Esophagus squamous epithelium (tissue), 5 donors: ENCODE data around the gene TFAP2A. TPM values are rescaled to one million over a fixed set of nuclear protein-coding genes. Genes with fewer than 3 reads are reported as not detected.

Source experiments
- DNase-seq: peaks from one replicate; lab custom pipeline; 2025; lab: John Stamatoyannopoulos, UW
- H3K27ac ChIP-seq, 4 donors: fragments of 200-600 bp; sonication (generic); one replicate each; pipeline ENCODE4 v1.5.1; 2016 to 2019; ENCODE audit warnings: mild to moderate bottlenecking in 1 of 4
- H3K27me3 ChIP-seq, 4 donors: fragments of 200-600 bp; sonication (generic); 1 replicate in 3 of 4; 2 replicates in 1 of 4; pipeline versions ENCODE4 v1.5.1 to v1.6.0; 2017 to 2021; ENCODE audit warnings: antibody characterized with exemption in 1 of 4
- H3K36me3 ChIP-seq, 3 donors: fragments of 200-600 bp; sonication (generic); one replicate each; pipeline ENCODE4 v1.5.1; 2016 to 2019
- H3K4me1 ChIP-seq, 3 donors: fragments of 200-600 bp; sonication (generic); one replicate each; pipeline ENCODE4 v1.5.1; 2017 to 2019
- H3K4me3 ChIP-seq, 4 donors: fragments of 200-600 bp; sonication (generic); 1 replicate in 3 of 4; 2 replicates in 1 of 4; pipeline ENCODE4 v1.5.1; 2016 to 2019; ENCODE audit warnings: mild to moderate bottlenecking in 2 of 4, moderate library complexity in 1 of 4
- H3K9me3 ChIP-seq, 3 donors: fragments of 200-600 bp; sonication (generic); one replicate each; pipeline ENCODE4 v1.5.1; 2016 to 2019
- POLR2A ChIP-seq, 4 donors: fragments of 450-650 bp; IDR thresholded peaks; one replicate each; pipeline ENCODE4 v1.6.1; 2017; ENCODE audit warnings: antibody characterized with exemption in 4 of 4, mild to moderate bottlenecking in 4 of 4, moderate library complexity in 3 of 4
- WGBS, 2 donors: methylation state at CpG; one replicate each; pipeline ENCODE4 v1.1.5; 2018; 5-methylcytosine and 5-hydroxymethylcytosine counted together
- intact Hi-C: fragments of 100-400 bp; cut with DNase I; formaldehyde crosslinking; loops from one replicate; pipeline ENCODE4 v1.15.0; 2022
- total RNA-seq, 4 donors: library from RNA; depleted of rRNA; stranded (reverse); fragments of >200 nt; gene quantifications; one replicate each; pipeline ENCODE4 v1.1.0, GENCODE V29; 2016
- TF ChIP-seq, protein P1 (sequence below), 6 experiments: fragments of 450-650 bp in 4 of 6; fragments of 200-600 bp in 2 of 6; sonication (generic) in 2 of 6; IDR thresholded peaks; one replicate each; pipeline ENCODE4 v1.5.1; 2016 to 2019; ENCODE audit warnings: antibody characterized with exemption in 6 of 6, mild to moderate bottlenecking in 4 of 6, moderate library complexity in 4 of 6
- donor health status: DM: yes; HTN: yes; CAD: no.

Gene TFAP2A
- total RNA-seq, 4 donors from 2014 or later: 11.6 to 39.1 (median 29.9) TPM

GRCh38 chr6:10369896-10370295 is 45.0 kb downstream of the TFAP2A start:
- Histone ChIP-seq H3K27me3 (no peaks in the 10 kb centered on the region), H3K36me3 (no peaks in the 10 kb centered on the region), H3K4me3 (no peak overlapping the region), H3K4me1 (no peaks in the 10 kb centered on the region), H3K9me3 (no peaks in the 10 kb centered on the region), H3K27ac (no peak overlapping the region)
- intact Hi-C loops: no loop called here
- no peak for TF ChIP-seq POLR2A (IDR thresholded peaks at IDR 0.05)
- TF ChIP-seq, protein P1, sequence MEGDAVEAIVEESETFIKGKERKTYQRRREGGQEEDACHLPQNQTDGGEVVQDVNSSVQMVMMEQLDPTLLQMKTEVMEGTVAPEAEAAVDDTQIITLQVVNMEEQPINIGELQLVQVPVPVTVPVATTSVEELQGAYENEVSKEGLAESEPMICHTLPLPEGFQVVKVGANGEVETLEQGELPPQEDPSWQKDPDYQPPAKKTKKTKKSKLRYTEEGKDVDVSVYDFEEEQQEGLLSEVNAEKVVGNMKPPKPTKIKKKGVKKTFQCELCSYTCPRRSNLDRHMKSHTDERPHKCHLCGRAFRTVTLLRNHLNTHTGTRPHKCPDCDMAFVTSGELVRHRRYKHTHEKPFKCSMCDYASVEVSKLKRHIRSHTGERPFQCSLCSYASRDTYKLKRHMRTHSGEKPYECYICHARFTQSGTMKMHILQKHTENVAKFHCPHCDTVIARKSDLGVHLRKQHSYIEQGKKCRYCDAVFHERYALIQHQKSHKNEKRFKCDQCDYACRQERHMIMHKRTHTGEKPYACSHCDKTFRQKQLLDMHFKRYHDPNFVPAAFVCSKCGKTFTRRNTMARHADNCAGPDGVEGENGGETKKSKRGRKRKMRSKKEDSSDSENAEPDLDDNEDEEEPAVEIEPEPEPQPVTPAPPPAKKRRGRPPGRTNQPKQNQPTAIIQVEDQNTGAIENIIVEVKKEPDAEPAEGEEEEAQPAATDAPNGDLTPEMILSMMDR (IDR thresholded peaks at IDR 0.05): no peak
- 62 to 76% methylated on average over 5 of the region's 5 CpGs for WGBS, 2 donors
- no peak for DNase-seq

GRCh38 chr6:10368861-10369260 is 46.0 kb downstream of the TFAP2A start:
- no peak overlapping the region for H3K4me3 ChIP-seq
- WGBS, 2 donors: 57 to 68% methylated on average over 3 of the region's 3 CpGs
- intact Hi-C loops: no loop called here
- DNase-seq: no peak
- H3K9me3 ChIP-seq: no peaks in the 10 kb centered on the region
- no peak overlapping the region for H3K27ac ChIP-seq
- no peaks in the 10 kb centered on the region for H3K36me3 ChIP-seq
- no peaks in the 10 kb centered on the region for H3K4me1 ChIP-seq
- TF ChIP-seq POLR2A (IDR thresholded peaks at IDR 0.05): no peak
- TF ChIP-seq, protein P1 (IDR thresholded peaks at IDR 0.05): no peak
- H3K27me3 ChIP-seq: no peaks in the 10 kb centered on the region

DNA sequence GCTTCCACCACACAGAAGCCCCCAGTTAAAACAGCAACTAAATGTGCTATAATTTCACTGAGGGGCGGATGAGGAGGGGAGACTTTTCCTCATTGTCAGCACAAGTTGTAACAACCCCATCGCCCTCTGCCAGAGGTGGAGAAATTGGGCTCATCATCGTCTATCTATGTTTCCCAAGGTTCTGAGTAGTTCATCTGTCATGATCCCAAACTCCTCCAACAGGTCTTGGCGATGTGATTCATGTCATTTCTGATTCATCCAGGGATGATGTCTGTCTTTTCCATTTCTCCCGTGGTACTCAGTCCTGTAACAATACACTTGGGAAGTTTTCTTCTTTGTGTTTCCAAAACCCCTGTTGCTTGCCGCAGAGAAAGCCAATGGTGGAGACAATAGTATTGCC is 51.0 kb downstream of the TFAP2A start:
- intact Hi-C loops: no loop called here
- H3K36me3 ChIP-seq: no peaks in the 10 kb centered on the region
- no peaks in the 10 kb centered on the region for H3K4me1 ChIP-seq
- no peaks in the 10 kb centered on the region for H3K9me3 ChIP-seq
- H3K27ac ChIP-seq: no peak overlapping the region
- TF ChIP-seq, protein P1 (IDR thresholded peaks at IDR 0.05): no peak
- no peak for TF ChIP-seq POLR2A (IDR thresholded peaks at IDR 0.05)
- no peak for DNase-seq
- H3K27me3 ChIP-seq: no peaks in the 10 kb centered on the region
- 42 to 68% methylated on average over 5 to 6 of the region's 6 CpGs for WGBS, 2 donors
- H3K4me3 ChIP-seq: no peak overlapping the region

DNA sequence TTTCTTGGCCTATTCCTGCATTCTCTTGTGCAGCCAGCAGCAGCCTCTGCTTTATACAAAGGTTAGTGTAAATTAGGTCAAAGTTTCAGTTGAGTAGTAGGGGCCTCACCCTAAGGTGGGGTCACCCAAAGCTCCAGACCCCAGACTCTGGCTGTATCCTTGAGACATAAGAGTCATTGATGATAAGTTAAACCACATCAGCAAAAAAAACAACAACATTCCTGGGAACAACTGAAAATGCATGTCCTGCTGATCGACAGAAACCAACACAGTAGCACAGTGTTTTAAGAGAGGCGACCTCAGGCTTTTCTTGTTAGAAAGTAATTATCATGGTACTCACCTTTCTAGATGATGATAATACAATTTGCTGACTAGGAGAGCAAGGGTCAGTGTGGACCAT is 52.6 kb downstream of the TFAP2A start:
- 66 to 90% methylated on average over 2 of the region's 2 CpGs for WGBS, 2 donors
- Histone ChIP-seq H3K9me3 (no peaks in the 10 kb centered on the region), H3K27ac (no peak overlapping the region), H3K36me3 (no peaks in the 10 kb centered on the region), H3K27me3 (no peaks in the 10 kb centered on the region), H3K4me1 (no peaks in the 10 kb centered on the region), H3K4me3 (no peak overlapping the region)
- no peak for DNase-seq
- intact Hi-C loops: no loop called here
- TF ChIP-seq, protein P1 (IDR thresholded peaks at IDR 0.05): no peak
- no peak for TF ChIP-seq POLR2A (IDR thresholded peaks at IDR 0.05)

DNA sequence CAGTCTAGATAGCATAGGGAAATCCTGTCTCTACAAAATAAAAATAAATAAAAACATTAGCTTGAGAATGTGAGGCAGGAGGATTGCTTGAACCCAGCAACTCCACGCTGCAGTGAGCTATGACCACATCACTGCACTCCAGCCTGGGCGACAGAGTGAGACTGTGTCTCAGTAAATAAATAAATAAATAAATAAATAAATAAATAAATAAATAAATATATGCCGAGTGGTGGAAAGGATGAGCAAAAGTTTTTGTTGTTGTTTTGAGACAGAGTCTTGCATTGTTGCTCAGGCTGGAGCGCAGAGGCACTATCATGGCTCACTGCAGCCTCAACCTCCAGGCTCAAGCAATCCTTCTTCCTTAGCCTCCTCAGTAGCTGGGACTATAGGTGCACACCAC is 53.4 kb downstream of the TFAP2A start:
- Histone ChIP-seq H3K36me3 (no peaks in the 10 kb centered on the region), H3K4me1 (no peaks in the 10 kb centered on the region), H3K27me3 (no peaks in the 10 kb centered on the region), H3K9me3 (no peaks in the 10 kb centered on the region), H3K4me3 (no peak overlapping the region), H3K27ac (no peak overlapping the region)
- no peak for DNase-seq
- WGBS, 2 donors: 81 to 92% methylated on average over 4 of the region's 4 CpGs
- TF ChIP-seq, protein P1 (IDR thresholded peaks at IDR 0.05): no peak
- no peak for TF ChIP-seq POLR2A (IDR thresholded peaks at IDR 0.05)
- intact Hi-C loops: no loop called here
